Stimulated activated naive CD4-positive, alpha-beta T cell treated with Interleukin-2 at 50 U/mL for 16 hours (primary cell): Measurements from ENCODE around the gene PHF19.
A peak's percentile ranks its signal among the peaks of the same experiment; 100 is the strongest.

ENCODE experiments used
- DNase-seq: peaks from one replicate; lab custom pipeline; 2025; lab: John Stamatoyannopoulos, UW

Gene PHF19

GRCh38 chr9:120913647-120914264 is 36.8 kb upstream of the PHF19 start:
- DNase-seq: peak; percentile 29

- DNase-seq: no peak
Measured at GRCh38 chr9:120912958-120913646, 36.1 kb upstream of the PHF19 start.

- no peak for DNase-seq
Measured at GRCh38 chr9:120911295-120911837, 34.4 kb upstream of the PHF19 start.

GRCh38 chr9:120910643-120911042 is 33.7 kb upstream of the PHF19 start:
- DNase-seq: no peak

- DNase-seq: peak; percentile 47
Measured at GRCh38 chr9:120909904-120910303, 32.9 kb upstream of the PHF19 start.

- DNase-seq: no peak
Measured at GRCh38 chr9:120905315-120906164, 28.6 kb upstream of the PHF19 start.

- DNase-seq: no peak
Measured at GRCh38 chr9:120904978-120905301, 28.0 kb upstream of the PHF19 start.

GRCh38 chr9:120904061-120904977 is 27.3 kb upstream of the PHF19 start:
- peak; percentile 20 for DNase-seq

- DNase-seq: no peak
Measured at GRCh38 chr9:120902569-120903535, 25.9 kb upstream of the PHF19 start.

GRCh38 chr9:120901755-120902568 is 25.0 kb upstream of the PHF19 start:
- DNase-seq: no peak

- no peak for DNase-seq
Measured at GRCh38 chr9:120900824-120901223, 23.8 kb upstream of the PHF19 start.

- no peak for DNase-seq
Measured at GRCh38 chr9:120899490-120900068, 22.6 kb upstream of the PHF19 start.

GRCh38 chr9:120898396-120898795 is 21.4 kb upstream of the PHF19 start:
- no peak for DNase-seq

GRCh38 chr9:120895951-120896350 is 19.0 kb upstream of the PHF19 start:
- DNase-seq: no peak

- DNase-seq: no peak
Measured at GRCh38 chr9:120894321-120895148, 17.5 kb upstream of the PHF19 start.

- DNase-seq: no peak
Measured at GRCh38 chr9:120893611-120894307, 16.8 kb upstream of the PHF19 start.

GRCh38 chr9:120892748-120893610 is 16.0 kb upstream of the PHF19 start:
- DNase-seq: peak; percentile 48
